Kidney glomerular epithelial cell (primary cell): ENCODE measurements around the gene CYP4F3.
"Not testable (repeated sequence)": the region's sequence is repeated elsewhere in the genome, so short reads cannot be mapped to it uniquely, and the experiment has no call there.

Experiments
- DNase-seq: peaks from one replicate; lab custom pipeline; 2025; lab: John Stamatoyannopoulos, UW

CYP4F3 gene

DNA sequence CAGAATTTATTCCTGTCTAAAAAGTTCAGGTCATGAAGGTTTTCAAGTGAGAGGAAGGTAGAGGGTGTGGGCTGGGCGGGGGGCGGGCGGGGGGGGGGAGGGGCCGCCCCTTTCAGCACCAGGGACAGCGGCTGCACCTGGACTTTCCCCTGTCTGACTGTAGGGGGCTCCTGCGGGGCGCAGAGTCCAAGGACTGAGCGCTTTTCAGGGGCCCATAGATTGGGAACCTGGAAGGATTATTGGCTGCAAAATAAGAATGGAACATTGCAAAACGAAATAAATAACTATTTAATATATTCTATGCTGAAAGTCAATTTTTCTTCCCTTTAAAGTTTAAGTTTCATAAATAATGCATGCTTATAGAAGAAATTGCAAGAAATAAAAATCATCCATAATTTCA lies 8.9 kb upstream of the CYP4F3 start:
- no peak for DNase-seq

DNA sequence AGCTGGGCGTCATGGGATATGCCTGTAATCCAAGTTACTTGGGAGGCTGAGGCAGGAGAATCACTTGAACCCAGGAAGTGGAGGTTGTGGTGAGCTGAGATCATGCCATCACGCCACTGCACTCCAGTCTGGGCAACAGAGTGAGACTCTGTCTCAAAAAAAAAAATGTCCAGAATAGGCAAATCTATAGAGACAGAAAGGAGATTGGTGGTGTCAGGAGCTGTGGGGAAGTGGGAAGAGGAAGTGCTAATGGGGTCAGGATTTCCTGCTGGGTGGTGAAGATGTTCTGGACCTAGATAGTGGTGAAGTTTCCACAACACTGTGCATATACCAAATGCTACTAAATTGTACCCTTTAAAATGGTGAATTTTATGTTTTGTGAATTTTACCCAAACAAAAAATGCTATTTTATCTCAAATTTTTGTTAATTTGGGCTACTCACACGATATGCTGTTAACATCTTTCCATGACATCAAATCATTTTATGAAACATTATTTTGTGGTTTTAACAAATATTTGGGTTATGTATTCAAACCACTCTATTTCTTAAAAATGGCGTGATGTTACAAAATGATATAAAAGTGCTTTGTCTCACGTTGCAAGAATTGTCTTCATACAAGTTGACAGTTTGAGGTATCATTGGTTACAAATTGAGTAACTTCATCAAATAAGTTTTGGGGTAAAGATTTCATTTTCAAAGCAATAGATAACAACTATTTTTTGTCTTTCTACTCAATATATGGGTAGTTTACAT lies 7.4 kb upstream of the CYP4F3 start:
- no peak for DNase-seq

DNA sequence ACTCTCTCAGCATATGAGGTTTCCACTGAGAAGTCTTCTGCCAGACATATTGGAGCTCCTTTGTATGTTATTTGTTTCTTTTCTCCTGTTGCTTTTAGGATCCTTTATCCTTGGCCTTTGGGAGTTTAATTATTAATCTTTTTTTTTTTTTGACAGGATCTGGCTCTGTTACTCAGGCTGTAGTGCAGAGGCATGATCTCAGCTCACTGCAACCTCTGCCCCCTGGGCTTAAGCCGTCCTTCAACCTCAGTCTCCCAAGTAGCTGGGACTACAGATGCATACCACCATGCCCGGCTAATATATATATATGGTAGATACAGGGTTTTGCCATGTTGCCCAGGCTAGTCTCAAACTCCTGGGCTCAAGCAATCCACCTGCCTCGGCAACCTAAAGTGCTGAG lies 6.6 kb upstream of the CYP4F3 start:
- DNase-seq: no peak

DNA sequence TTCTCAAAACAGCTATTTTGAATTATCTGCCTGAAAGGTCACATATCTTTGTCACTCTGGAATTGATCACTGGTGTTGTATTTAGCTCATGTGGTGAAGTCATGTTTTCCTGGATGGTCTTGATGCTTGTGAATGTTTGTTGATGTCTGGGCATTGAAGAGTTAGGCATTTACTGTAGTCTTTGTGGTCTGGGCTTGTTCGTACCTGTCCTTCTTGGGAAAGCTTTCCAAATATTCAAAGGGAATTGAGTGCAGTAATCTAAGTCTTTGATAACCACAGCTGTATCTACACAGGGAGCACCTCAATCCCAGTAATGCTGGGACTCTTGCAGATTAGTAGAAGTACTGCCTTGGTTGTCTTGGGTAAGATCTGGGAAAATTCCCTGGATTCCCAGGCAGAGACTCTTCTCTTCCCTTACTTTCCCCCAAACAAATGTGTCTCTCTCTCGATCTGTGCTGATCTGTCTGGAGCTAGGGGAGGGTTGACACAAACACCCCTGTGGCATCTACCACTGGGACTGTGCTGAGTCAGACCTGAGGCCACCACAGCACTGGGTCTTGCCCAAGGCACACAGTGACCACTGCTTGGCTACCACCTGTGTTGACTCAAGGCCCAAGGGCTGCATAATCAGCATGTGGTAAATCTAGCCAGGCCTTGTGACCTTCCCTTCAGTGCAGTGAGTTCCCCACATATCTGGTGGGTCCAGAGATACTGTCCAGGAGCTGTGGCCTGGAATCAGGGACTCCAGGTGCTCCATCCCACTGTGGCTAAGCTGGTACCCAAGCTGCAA lies 5.5 kb upstream of the CYP4F3 start:
- DNase-seq: no peak

DNA sequence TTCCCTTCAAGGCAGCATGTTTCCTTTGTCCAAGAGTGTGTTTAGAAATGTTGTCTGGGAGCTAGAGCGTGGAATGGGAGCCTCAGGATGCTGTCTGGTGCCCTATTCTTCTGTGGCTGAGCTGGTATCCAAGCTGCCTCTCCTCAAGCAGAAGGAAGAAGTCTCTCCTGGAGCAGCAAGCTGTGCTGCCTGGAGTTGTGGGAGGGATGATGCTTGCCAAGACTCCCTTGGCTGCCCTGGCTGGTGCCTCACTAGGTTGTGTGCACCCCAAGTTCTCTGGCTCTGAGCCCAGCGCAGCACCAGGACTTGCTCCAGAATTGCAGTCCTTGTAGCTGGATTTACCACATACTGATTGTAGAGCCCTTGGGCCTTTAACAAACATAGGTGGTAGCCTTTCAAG lies 4.7 kb upstream of the CYP4F3 start:
- DNase-seq: no peak

DNA sequence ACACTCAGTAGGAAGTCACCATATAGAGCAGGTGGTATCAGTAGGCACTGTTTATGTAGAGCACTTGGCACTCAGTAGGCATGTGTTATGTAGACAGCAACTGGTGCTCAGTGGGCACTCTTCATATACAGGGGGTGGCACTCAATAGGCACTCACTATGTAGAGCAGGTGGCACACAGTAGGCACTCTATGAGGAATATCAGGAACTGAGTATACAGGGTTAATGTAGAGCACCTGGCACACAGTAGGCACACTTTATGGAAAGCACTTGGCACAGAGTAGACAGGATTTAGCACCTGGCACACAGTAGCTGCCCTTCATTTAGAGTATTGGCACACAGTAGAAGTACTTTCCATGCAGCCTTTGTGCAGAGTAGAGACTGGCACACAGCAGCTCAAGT lies 1.1 kb upstream of the CYP4F3 start:
- DNase-seq: no peak

DNA sequence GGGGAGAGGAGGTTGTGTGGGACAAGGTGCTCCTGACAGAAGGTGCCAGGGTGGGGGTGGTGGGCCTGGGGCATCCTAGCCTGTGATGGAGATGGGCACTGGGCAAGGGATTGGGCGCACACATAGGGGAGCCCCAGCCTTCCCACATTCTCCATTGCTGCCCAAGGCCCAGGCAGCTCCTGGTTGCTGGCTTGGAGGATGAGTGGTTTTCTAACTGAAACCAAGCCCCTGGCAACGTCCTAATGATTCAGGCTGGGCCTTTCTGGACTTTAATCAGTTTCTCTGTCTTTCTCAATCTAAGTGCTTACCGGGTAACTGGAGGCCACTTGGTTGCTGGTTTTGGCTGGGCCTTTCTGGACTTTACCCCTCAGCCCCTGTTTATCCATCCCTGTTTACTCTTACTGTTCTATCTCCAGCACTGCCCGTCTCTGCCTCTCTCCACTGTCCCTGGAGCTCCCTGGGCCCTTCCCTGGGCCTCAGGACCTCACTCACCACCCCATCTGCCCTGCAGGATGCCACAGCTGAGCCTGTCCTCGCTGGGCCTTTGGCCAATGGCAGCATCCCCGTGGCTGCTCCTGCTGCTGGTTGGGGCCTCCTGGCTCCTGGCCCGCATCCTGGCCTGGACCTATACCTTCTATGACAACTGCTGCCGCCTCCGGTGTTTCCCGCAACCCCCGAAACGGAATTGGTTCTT lies 354 bp downstream of the CYP4F3 start:
- DNase-seq: no peak

DNA sequence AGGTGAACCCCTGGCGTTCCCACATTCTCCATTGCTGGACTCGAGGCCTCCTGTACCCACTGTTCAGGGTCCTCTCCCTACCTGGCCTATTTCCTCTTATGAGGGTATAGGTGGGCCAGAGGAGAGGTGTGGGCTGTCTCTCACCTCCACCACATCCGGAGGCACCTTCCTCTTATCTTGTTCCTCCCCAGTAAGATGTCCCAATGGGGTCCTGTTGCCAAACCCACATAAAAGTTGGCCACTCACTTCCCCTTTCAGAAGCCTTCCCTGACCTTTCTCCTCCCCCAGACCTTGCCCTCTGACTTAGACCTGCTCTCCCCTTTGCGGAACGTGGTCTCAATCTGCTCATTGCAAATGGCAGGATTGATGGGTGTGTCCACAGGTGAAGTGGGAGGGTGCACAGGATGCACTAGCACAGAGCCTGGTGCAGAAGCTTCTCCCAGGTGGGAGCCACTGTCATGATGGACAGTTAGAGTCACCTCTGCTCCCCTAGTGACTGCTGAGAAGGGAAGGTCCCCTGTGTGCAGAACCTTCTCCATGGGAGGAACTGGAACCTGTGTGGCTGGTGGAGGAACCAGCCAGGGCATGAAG lies 1.3 kb downstream of the CYP4F3 start:
- DNase-seq: no peak

DNA sequence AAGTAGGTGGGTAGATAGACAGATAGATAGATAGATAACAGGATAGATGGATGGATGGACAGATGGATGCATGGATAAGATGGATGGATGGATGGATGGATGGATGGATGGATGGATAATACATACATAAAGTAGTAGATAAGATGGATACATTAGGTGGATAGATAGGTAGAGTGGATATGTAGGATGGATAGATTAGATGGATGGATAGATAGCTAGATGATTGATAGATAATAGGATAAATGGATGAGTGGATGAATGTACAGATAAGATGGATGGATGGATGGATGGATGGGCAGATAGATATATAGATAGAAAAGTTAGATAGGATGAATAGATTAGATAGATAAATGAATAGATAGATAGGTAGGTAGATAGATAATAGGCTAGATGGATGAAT lies 2.1 kb downstream of the CYP4F3 start:
- DNase-seq: no peak

DNA sequence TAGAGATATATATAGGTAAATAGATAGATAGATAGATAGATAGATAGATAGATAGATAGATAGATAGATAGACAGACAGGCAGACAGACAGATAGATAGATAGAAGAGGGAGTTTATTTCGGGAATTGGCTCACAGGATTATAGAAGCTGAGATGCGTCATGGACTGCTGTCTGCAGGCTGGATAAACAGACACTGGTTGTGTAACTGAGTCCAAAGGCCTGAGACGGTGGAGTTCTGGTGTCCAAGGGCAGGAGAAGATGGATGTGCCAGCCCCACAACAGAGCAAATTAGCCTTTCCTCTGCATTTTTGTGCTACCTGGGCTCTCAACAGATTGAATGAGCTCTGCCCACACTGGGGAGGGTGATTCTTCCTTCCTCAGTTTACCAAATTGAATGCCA lies 2.7 kb downstream of the CYP4F3 start:
- DNase-seq: no peak

DNA sequence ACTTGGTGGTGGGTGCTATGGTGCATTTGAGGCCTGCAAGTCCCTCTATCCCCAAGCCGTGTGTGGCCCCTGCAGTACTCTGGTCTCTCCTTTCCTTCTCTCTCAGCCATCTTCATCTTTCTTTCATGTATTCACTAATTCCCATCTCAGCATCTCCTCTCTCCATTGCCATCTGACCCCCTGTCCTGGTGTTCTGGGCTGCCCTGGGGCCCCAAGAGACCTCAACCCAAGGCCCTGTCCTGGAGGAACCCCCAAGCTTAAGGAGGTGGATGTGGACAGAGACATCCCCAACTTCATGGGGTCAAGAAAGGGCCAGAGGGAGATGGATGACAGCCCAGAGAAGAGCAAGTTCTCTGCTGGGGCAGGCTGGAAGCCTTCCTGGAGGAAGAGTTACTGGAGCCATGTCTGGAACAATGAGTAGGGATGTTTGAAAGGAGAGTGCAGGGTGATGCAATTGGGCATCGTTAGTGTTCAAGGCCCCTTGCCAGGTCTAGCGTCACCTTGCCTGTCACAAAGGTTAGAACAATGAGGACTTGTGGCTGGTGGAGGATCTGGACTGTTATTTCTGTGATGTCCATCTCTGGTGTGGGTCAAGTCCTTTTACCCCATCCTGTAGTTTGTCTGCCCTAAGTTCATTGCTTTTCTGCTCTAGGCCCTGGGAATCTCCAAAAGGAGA lies 3.5 kb downstream of the CYP4F3 start:
- no peak for DNase-seq

DNA sequence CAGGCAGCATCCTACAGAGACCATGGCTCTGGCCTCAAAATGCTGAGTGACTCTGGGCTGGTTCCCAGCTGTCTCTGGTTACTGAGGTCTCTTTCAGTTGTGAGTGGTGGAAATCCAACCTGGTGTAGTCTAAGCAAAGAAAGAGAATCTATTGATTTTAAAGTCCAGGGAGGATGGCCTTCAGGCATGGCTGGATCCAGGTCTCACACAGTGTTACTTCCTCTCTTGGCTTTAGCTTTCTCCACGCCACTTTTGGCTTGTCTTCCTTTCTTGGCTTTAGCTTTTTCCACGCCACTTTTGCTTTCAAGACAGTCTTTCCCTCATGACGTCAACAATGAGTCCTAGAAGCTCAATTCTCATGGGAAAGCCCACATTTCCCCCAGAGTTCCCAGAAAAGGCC lies 4.1 kb downstream of the CYP4F3 start:
- no peak for DNase-seq

DNA sequence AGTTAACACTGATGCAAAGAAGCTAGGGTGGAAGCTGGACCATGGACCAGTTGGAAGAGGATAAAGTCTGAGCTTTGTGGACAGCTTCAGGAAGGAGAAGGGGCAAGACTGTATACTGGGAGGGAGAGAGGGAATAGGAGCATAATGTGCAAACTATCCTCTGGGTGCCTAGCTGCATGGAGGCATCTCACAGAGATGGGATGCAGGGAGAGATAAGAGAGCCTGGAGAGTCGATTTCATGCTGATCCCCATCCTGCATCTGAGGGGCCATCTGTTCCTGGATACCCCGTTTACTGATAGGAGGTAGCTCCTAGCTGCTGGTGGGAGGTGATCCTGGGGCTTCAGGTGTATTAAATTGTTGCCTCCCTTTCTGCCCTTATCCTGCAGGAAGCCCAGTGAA lies 8.8 kb downstream of the CYP4F3 start:
- DNase-seq: no peak

DNA sequence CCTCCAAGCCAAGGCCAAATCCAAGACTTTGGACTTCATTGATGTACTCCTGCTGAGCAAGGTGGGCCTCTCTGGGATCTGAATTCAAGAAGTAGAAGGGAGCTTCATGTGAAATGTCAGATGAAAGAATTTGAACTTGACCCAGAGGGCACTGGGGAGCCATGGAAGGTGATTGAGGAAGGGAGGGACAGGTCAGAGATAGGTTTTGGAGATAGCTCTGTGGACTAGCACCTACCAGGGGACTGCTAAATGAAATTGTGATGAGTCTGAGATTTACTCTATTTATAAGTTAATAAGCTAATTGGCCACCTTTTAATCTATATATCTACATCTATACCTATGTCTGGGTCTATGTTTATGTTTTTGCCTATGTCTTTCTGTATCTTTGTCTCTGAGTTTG lies 9.4 kb downstream of the CYP4F3 start:
- not testable (repeated sequence) for DNase-seq

DNA sequence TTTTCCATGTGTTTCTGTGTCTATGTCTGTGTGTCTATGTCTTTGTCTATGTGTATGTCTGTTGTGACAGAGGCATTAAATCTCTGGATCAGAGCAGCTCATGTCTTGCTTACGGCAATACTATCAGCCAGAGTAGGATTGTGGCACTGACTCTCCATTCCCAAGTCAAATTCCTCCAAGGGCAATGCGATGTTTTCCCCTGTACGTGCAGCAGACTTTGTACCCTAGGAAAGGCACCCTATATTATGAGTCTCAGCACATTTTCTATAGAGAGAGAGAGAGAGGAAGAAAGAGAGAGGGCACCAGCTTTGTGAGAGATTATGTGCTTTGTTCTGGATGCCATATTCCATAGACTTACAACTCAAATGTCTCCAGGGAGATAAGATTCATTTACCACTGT lies 11.1 kb downstream of the CYP4F3 start:
- no peak for DNase-seq

DNA sequence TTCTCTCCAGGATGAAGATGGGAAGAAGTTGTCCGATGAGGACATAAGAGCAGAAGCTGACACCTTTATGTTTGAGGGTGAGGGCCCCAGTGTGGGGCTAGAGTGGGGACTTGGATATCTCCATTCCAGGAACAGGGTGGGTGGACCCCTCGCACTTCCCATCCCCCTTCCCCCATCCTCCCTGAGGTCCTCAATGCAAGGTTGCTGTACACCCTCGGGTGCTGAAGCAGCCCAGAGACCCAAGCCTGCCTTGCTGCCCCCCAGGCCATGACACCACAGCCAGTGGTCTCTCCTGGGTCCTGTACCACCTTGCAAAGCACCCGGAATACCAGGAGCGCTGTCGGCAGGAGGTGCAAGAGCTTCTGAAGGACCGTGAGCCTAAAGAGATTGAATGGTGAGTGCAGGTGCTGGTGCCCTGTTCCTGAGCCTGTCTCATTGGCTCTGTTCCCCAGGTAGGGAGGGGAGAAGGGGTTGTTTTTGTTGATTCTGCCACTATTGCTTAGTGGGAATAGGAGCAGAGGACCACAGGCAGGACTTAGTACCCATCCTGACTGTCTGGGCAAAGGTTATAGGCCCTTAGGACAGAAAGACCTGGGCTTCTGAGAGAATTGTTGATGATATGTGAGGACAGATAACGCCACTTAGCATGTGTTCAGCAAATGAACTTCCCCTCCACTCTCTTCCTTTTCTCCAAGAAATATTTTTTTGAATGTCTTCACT lies 12.0 kb downstream of the CYP4F3 start:
- no peak for DNase-seq

DNA sequence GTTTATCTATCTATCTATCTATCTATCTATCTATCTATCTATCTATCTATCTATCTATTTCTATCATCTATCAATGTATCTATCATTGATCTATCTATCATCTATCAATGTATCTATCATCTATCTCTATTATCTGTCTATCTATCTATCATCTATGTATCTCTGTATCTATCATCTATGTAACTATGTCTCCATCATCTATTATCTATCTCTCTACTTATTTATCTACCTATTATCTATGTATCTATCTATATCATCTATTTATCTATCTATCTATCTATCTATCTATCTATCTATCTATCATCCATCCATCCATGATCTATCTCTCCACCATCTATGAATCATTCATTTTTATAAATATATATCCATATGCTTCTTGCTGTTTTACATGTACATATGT lies 15.8 kb downstream of the CYP4F3 start:
- DNase-seq: no peak

DNA sequence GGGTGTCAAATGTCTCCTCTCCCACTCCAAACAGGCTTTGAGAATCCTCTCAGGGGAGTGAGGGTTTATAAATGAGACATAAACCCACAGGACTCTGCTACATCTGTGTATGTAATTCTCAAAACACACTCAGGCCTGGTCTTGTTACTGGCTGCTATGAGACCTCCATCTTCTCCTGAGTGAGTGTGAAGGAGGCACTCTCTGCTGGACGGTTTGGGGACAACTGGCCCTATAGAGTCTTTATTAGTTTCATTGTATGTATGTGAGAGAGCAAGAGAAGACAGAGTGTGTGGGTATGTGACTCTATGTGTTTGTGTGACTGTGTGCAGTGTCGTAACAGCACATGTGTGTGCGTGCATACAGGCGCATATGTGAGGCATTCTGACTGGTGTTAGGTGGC lies 22.6 kb downstream of the CYP4F3 start:
- DNase-seq: no peak

DNA sequence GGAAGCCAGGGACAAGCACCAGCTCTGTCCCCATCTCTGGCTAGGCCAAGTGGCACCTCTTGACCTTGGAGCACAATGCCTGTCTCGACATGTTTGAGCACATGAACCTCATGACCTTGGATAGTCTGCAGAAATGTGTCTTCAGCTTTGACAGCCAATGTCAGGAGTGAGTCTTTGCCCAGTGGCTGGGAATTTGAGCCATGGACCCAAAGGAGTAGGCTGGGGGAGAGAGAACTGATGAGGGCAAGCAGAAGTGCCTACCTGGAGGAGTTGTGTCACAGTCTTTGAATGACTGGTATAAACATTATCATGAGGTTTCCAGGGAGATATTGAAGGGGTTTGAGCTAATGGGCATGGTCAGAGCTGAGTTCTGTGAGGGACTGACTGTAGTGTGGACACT lies 25.5 kb downstream of the CYP4F3 start:
- DNase-seq: no peak

DNA sequence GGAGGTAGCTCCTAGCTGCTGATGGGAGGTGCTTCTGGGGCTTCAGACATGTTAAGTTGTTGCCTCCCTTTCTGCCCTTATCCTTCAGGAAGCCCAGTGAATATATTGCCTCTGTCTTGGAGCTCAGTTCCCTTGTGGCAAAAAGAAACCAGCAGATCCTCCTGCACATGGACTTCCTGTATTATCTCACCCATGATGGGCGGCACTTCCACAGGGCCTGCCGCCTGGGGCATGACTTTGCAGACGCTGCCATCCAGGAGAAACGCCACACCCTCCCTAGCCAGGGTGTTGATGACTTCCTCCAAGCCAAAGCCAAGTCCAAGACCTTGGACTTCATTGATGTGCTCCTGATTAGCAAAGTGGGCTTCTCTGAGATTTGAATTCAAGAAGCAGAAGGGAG lies 26.2 kb downstream of the CYP4F3 start:
- no peak for DNase-seq

DNA sequence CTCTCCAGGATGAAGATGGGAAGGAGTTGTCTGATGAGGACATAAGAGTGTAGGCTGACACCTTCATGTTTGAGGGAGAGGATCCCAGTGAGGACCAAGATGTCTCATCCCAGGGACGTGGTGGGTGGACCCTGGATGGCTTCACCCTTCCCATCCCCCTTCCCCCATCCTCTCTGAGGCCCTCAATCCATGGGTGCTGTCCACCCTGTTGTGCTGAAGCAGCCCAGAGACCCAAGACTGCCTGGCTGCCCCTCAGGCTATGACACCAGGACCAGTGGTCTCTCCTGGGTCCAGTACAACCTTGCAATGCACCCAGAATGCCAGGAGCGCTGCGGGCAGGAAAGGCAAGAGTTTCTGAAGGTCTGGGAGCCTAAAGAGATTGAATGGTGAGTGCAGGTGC lies 28.7 kb downstream of the CYP4F3 start:
- DNase-seq: no peak

DNA sequence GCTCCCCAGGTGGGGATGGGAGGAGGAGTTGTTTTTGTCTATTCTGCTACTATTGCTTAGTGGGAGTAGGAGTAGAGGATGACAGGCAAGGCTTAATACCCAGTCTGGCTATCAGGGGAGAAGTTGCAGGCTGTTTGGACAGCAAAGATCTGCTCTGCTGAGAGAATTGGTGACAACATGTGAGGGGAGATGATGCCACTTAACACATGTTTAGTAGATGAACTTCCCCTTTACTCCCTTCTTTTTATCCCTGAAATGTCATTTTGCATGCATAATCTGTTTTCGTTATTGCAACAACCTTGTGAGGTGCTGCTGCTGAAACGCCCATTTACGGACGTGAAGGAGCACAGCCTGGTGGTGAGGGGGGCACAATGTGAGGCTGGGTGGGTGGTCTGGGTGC lies 29.2 kb downstream of the CYP4F3 start:
- DNase-seq: no peak
